Kidney (tissue), 14 donors: Measurements from ENCODE around the gene HSPA12A. TPM values are rescaled to one million over a fixed set of nuclear protein-coding genes. Genes with fewer than 3 reads are reported as not detected.

Experiments used
- DNase-seq, 5 donors: peaks; one replicate each; pipeline ENCODE4 v3.0.0-alpha.2; 2013 to 2020
- FAIRE-seq: peaks from 2 replicates; lab custom pipeline; 2012; peaks lifted over from hg19 to GRCh38; lab: Jason Lieb, UNC
- H3K27ac ChIP-seq, 2 donors: one replicate each; pipeline ENCODE4 v1.7.0; 2013; ENCODE audit warnings: low read depth in 2 of 2, low read length in 2 of 2, inconsistent platforms in 1 of 2
- H3K27me3 ChIP-seq: one replicate; pipeline ENCODE4 v1.7.1; 2013; ENCODE audit warnings: low read length, inconsistent platforms; ENCODE audit not compliant: control insufficient read depth, insufficient read depth
- H3K36me3 ChIP-seq, 3 donors: one replicate each; pipeline versions ENCODE4 v1.7.0 to v1.7.1; 2013; ENCODE audit warnings: low read length in 3 of 3, control low read depth in 1 of 3, inconsistent platforms in 1 of 3; ENCODE audit not compliant: insufficient read depth in 3 of 3, control insufficient read depth in 2 of 3
- H3K4me1 ChIP-seq, 3 donors: one replicate each; pipeline versions ENCODE4 v1.7.0 to v1.7.1; 2013; ENCODE audit warnings: low read length in 3 of 3, inconsistent platforms in 1 of 3, low read depth in 1 of 3; ENCODE audit not compliant: control insufficient read depth in 2 of 3, insufficient read depth in 2 of 3
- H3K4me3 ChIP-seq, 3 donors: one replicate each; pipeline versions ENCODE4 v1.7.0 to v1.8.1; 2013; ENCODE audit warnings: low read length in 3 of 3, control low read depth in 1 of 3, inconsistent platforms in 1 of 3
- H3K9ac ChIP-seq, 3 donors: one replicate each; pipeline versions ENCODE4 v1.7.0 to v1.7.1; 2013; ENCODE audit warnings: low read length in 3 of 3, control low read depth in 1 of 3, inconsistent platforms in 1 of 3
- H3K9me3 ChIP-seq, 3 donors: one replicate each; pipeline versions ENCODE4 v1.7.0 to v1.7.1; 2013; ENCODE audit warnings: low read length in 3 of 3, control low read depth in 1 of 3, inconsistent platforms in 1 of 3; ENCODE audit not compliant: control insufficient read depth in 2 of 3, insufficient read depth in 1 of 3
- CTCF ChIP-seq: IDR thresholded peaks from 3 replicates; pipeline ENCODE4 v1.5.1; 2012; ENCODE audit warnings: mild to moderate bottlenecking, moderate library complexity, borderline replicate concordance; ENCODE audit not compliant: insufficient read depth; ENCODE audit errors: extremely low read depth
- intact Hi-C: fragments of 100-400 bp; cut with DNase I; formaldehyde crosslinking; loops from one replicate; pipeline ENCODE4 v1.11.1; 2022
- polyA plus RNA-seq: library from polyadenylated mRNA; stranded (reverse); fragments of 350-450 nt; fragmentation: Illumina TruSeq; extraction: RNeasy Lipid Tissue Mini Kit (QIAGEN cat#74804); gene quantifications from one replicate; pipeline ENCODE4 v1.2.3, GENCODE V29; 2014; ENCODE audit warnings: low read depth, low replicate concordance; ENCODE audit not compliant: insufficient read depth
- total RNA-seq: library from RNA; stranded (reverse); fragmentation: NEBNext Ultra II Directional; extraction: Animal tissue kit (Norgen Biotek cat#: 25700); gene quantifications from one replicate; pipeline ENCODE4 v1.2.1, GENCODE V29; 2021
- donor health status: control.
- donor health status: control.
- donor health status: control.
- donor health status: control.
- donor health status: control.
- donor health status: DM: yes; HTN: yes; CAD: no.
- donor health status: Normal renal cell carcinoma (clear cell type).

Gene HSPA12A
- total and polyA plus RNA-seq, 2 donors from 2014 or later, result 18.9 to 33.5 TPM

GRCh38 chr10:116697816-116698215, 44.5 kb downstream of the HSPA12A start:
- no peak for FAIRE-seq
- no peak for TF ChIP-seq CTCF
- no peak overlapping the region for H3K4me3 ChIP-seq
- H3K9ac ChIP-seq, result no peak overlapping the region
- no peaks in the 10 kb centered on the region for H3K27me3 ChIP-seq
- intact Hi-C loops, result no loop called here
- H3K4me1 ChIP-seq, result peaks cover 0 to 13% (median 8%) of the 10 kb centered on the region in 3 donors
- DNase-seq, result no peak
- no peaks in the 10 kb centered on the region for H3K9me3 ChIP-seq
- peaks cover 2 to 17% (median 12%) of the 10 kb centered on the region in 3 donors for H3K36me3 ChIP-seq
- H3K27ac ChIP-seq, result no peak overlapping the region

GRCh38 chr10:116696919-116697318, 45.4 kb downstream of the HSPA12A start:
- H3K9me3 ChIP-seq, result no peaks in the 10 kb centered on the region
- H3K27ac ChIP-seq, result no peak overlapping the region
- no peak for FAIRE-seq
- H3K9ac ChIP-seq, result no peak overlapping the region
- no peaks in the 10 kb centered on the region for H3K27me3 ChIP-seq
- peaks cover 2 to 20% (median 14%) of the 10 kb centered on the region in 3 donors for H3K36me3 ChIP-seq
- H3K4me1 ChIP-seq, result peaks cover 0 to 13% (median 10%) of the 10 kb centered on the region in 3 donors
- intact Hi-C loops, result no loop called here
- no peak for TF ChIP-seq CTCF
- no peak for DNase-seq
- no peak overlapping the region for H3K4me3 ChIP-seq

GRCh38 chr10:116694927-116695268, 47.5 kb downstream of the HSPA12A start:
- H3K9ac ChIP-seq, result no peak overlapping the region
- peaks cover 0 to 20% (median 13%) of the 10 kb centered on the region in 3 donors for H3K4me1 ChIP-seq
- H3K27ac ChIP-seq, result peak overlapping the region in 1 of 2 donors; percentile 33
- H3K9me3 ChIP-seq, result no peaks in the 10 kb centered on the region
- no peak for FAIRE-seq
- H3K27me3 ChIP-seq, result no peaks in the 10 kb centered on the region
- intact Hi-C loops, result no loop called here
- no peak overlapping the region for H3K4me3 ChIP-seq
- no peak for TF ChIP-seq CTCF
- H3K36me3 ChIP-seq, result peaks cover 2 to 12% (median 9%) of the 10 kb centered on the region in 3 donors
- DNase-seq, result no peak
